SK-N-SH treated with all-trans-retinoic acid at 6 μM for 48 hours (cell line): Measurements from ENCODE around the gene PBRM1.

ENCODE experiments used
- ATAC-seq: fragments of 200-7000 bp; cut with Tn5 transposase; 3 replicates; pipeline ENCODE4 v1.9.1; 2020; ENCODE audit warnings: mild to moderate bottlenecking, moderate library complexity
- ARNTL ChIP-seq: fragments of 450-650 bp; formaldehyde crosslinking; IDR thresholded peaks from 2 replicates; pipeline ENCODE4 v1.5.0; 2020; ENCODE audit warnings: low read depth, mild to moderate bottlenecking, moderate library complexity, borderline replicate concordance
- CREB5 ChIP-seq: fragments of 250-450 bp; sonication (Bioruptor Pico); IDR thresholded peaks from 2 replicates; pipeline ENCODE4 v1.5.1; 2020; ENCODE audit warnings: low read depth, mild to moderate bottlenecking, moderate library complexity
- OSR1 ChIP-seq: fragments of 250-450 bp; sonication (Bioruptor Pico); IDR thresholded peaks from 2 replicates; pipeline ENCODE4 v1.8.0; 2022; ENCODE audit warnings: moderate library complexity, mild to moderate bottlenecking, inconsistent platforms
- POU6F1 ChIP-seq: fragments of 250-450 bp; sonication (Bioruptor Pico); IDR thresholded peaks from 2 replicates; pipeline ENCODE4 v1.8.0; 2021; ENCODE audit warnings: low read depth, mild to moderate bottlenecking, moderate library complexity, borderline replicate concordance
- RARB ChIP-seq: fragments of 250-450 bp; sonication (Bioruptor Pico); IDR thresholded peaks from 2 replicates; pipeline ENCODE4 v1.8.0; 2021; ENCODE audit warnings: mild to moderate bottlenecking, moderate library complexity

PBRM1 gene

GRCh38 chr3:52501046-52501445 lies 184.7 kb downstream of the PBRM1 start:
- no peak for ATAC-seq

GRCh38 chr3:52498137-52499054 lies 187.3 kb downstream of the PBRM1 start:
- TF ChIP-seq RARB (CRISPR knock-in tag) = no peak
- ATAC-seq = no peak

More at GRCh38 chr3:52501046-52501445, 184.7 kb downstream of the PBRM1 start:
- TF ChIP-seq POU6F1 (CRISPR knock-in tag) (no peak), OSR1 (CRISPR knock-in tag) (no peak), ARNTL (CRISPR knock-in tag) (no peak), CREB5 (no peak)

- no peak for TF ChIP-seq CREB5
- no peak for TF ChIP-seq ARNTL (CRISPR knock-in tag)
- TF ChIP-seq, all 23 proteins: peak for 0
- peak; percentile 50 for ATAC-seq
These were observed 189.7 kb downstream of the PBRM1 start for GRCh38 chr3:52495777-52496602.
